CD8-positive, alpha-beta memory T cell (primary cell): Measurements from ENCODE around the gene QSOX2. TPM values are rescaled to one million over a fixed set of nuclear protein-coding genes. Genes with fewer than 3 reads are reported as not detected.
A peak's percentile ranks its signal among the peaks of the same experiment; 100 is the strongest.
"Not testable (repeated sequence)": the region's sequence is repeated elsewhere in the genome, so short reads cannot be mapped to it uniquely, and the experiment has no call there.

Experiments
- CTCF ChIA-PET: fragments of 350-600 bp; sonication (Branson Sonifier 250); formaldehyde crosslinking; loops from one replicate; lab custom pipeline; 2021; ENCODE audit warnings: antibody characterized with exemption; lab: Charles Lee
- POLR2A ChIA-PET: fragments of 350-600 bp; sonication (Branson Sonifier 250); formaldehyde crosslinking; loops from one replicate; lab custom pipeline; 2021; ENCODE audit warnings: antibody characterized with exemption; lab: Charles Lee
- DNase-seq, 5 donors: peaks; one replicate each; pipeline versions ENCODE4 v3.0.0 to v3.0.0-alpha.2; 2020 to 2022; ENCODE audit warnings: mixed read lengths in 1 of 5
- H3K27ac ChIP-seq: one replicate; pipeline ENCODE4 v1.7.0; 2013; ENCODE audit warnings: low read depth, mild to moderate bottlenecking, low read length, moderate library complexity
- H3K27me3 ChIP-seq: 2 replicates; pipeline ENCODE4 v1.7.0; 2013; ENCODE audit warnings: low read length, mild to moderate bottlenecking; ENCODE audit not compliant: insufficient read depth, poor library complexity, severe bottlenecking
- H3K36me3 ChIP-seq: 2 replicates; pipeline ENCODE4 v1.7.0; 2013; ENCODE audit warnings: mild to moderate bottlenecking, low read length, moderate library complexity; ENCODE audit not compliant: insufficient read depth
- H3K4me1 ChIP-seq: 2 replicates; pipeline ENCODE4 v1.7.0; 2013; ENCODE audit warnings: mild to moderate bottlenecking, low read length, moderate library complexity; ENCODE audit not compliant: insufficient read depth
- H3K4me3 ChIP-seq: 2 replicates; pipeline ENCODE4 v1.7.0; 2013; ENCODE audit warnings: mild to moderate bottlenecking, low read length
- H3K9me3 ChIP-seq: 2 replicates; pipeline ENCODE4 v1.7.0; 2013; ENCODE audit warnings: mild to moderate bottlenecking, low read length
- H3K27ac Mint-ChIP-seq, 8 donors: one replicate each; pipeline ENCODE4 v1.8.0; 2020 to 2021; ENCODE audit warnings: mixed read lengths in 8 of 8, mild to moderate bottlenecking in 6 of 8, inconsistent platforms in 3 of 8, moderate library complexity in 3 of 8
- H3K27me3 Mint-ChIP-seq, 2 donors: one replicate each; pipeline ENCODE4 v1.8.0; 2020 to 2021; ENCODE audit warnings: mixed read lengths in 2 of 2, mild to moderate bottlenecking in 1 of 2, moderate library complexity in 1 of 2
- H3K36me3 Mint-ChIP-seq, 3 donors: one replicate each; pipeline ENCODE4 v1.8.0; 2020 to 2021; ENCODE audit warnings: mixed read lengths in 3 of 3, inconsistent platforms in 1 of 3, mild to moderate bottlenecking in 1 of 3
- H3K4me1 Mint-ChIP-seq, 3 donors: one replicate each; pipeline ENCODE4 v1.8.0; 2020 to 2021; ENCODE audit warnings: mixed read lengths in 3 of 3, inconsistent platforms in 1 of 3, mild to moderate bottlenecking in 1 of 3
- H3K4me3 Mint-ChIP-seq, 7 donors: one replicate each; pipeline ENCODE4 v1.8.0; 2020 to 2021; ENCODE audit warnings: mixed read lengths in 7 of 7, mild to moderate bottlenecking in 6 of 7, moderate library complexity in 4 of 7, inconsistent platforms in 2 of 7
- H3K9me3 Mint-ChIP-seq, 5 donors: one replicate each; pipeline ENCODE4 v1.8.0; 2020 to 2022; ENCODE audit warnings: mixed read lengths in 5 of 5, mild to moderate bottlenecking in 3 of 5, moderate library complexity in 2 of 5, inconsistent platforms in 1 of 5
- polyA plus RNA-seq: library from polyadenylated mRNA; unstranded; fragments of 300-500 nt; fragmentation: Illumina TruSeq; gene quantifications from one replicate; pipeline ENCODE4 v1.2.3, GENCODE V29; 2021
- total RNA-seq, 2 experiments: library from RNA; stranded (reverse); gene quantifications; one replicate each; pipeline ENCODE4 v1.2.3, GENCODE V29; 2021

Gene QSOX2
- total and polyA plus RNA-seq, 3 experiments from 2014 or later: 0.66 to 15.3 (median 14.6) TPM

GRCh38 chr9:136270173-136270705, 24.6 kb upstream of the QSOX2 start:
- CTCF ChIA-PET: no interaction called here

GRCh38 chr9:136268735-136269134, 23.1 kb upstream of the QSOX2 start:
- Mint-ChIP-seq H3K4me1 (peaks cover 0 to 16% (median 4%) of the 10 kb centered on the region in 3 donors), H3K9me3 (no peaks in the 10 kb centered on the region), H3K36me3 (no peaks in the 10 kb centered on the region), H3K27ac (peak overlapping the region in 1 of 8 donors; percentile 45), H3K27me3 (peaks cover 0 to 8% of the 10 kb centered on the region in 2 donors), H3K4me3 (peak overlapping the region in 2 of 7 donors; percentile 29 to 74)
- Histone ChIP-seq H3K27me3 (no peaks in the 10 kb centered on the region), H3K4me1 (peaks cover 7% of the 10 kb centered on the region), H3K4me3 (no peak overlapping the region), H3K27ac (no peak overlapping the region), H3K9me3 (no peaks in the 10 kb centered on the region), H3K36me3 (no peaks in the 10 kb centered on the region)
- ChIA-PET POLR2A (no interaction called here), CTCF (no interaction called here)
- DNase-seq: no peak

More at GRCh38 chr9:136270173-136270705, 24.6 kb upstream of the QSOX2 start:
- peaks cover 0 to 16% (median 4%) of the 10 kb centered on the region in 3 donors for H3K4me1 Mint-ChIP-seq
- Histone ChIP-seq H3K27ac (no peak overlapping the region), H3K36me3 (no peaks in the 10 kb centered on the region), H3K4me3 (no peak overlapping the region), H3K4me1 (peaks cover 7% of the 10 kb centered on the region), H3K9me3 (no peaks in the 10 kb centered on the region), H3K27me3 (no peaks in the 10 kb centered on the region)
- POLR2A ChIA-PET: no interaction called here
- H3K9me3 Mint-ChIP-seq: no peaks in the 10 kb centered on the region
- no peak overlapping the region for H3K27ac Mint-ChIP-seq
- peak overlapping the region in 1 of 7 donors; percentile 24 for H3K4me3 Mint-ChIP-seq
- H3K36me3 Mint-ChIP-seq: no peaks in the 10 kb centered on the region
- peaks cover 2 to 9% of the 10 kb centered on the region in 2 donors for H3K27me3 Mint-ChIP-seq
- DNase-seq: no peak

- Mint-ChIP-seq H3K27me3 (peaks cover 0 to 4% of the 10 kb centered on the region in 2 donors), H3K4me1 (peaks cover 0 to 16% (median 4%) of the 10 kb centered on the region in 3 donors), H3K36me3 (no peaks in the 10 kb centered on the region), H3K27ac (peak overlapping the region in 2 of 8 donors; percentile 17 to 50), H3K9me3 (no peaks in the 10 kb centered on the region), H3K4me3 (peak overlapping the region in 6 of 7 donors; percentile 58 to 86 (median 78))
- CTCF ChIA-PET: no interaction called here
- POLR2A ChIA-PET: interaction anchor here (1.5 kb wide), 1 partner anchor 95 kb away, joined by 5 read pairs; the partner anchor contains the start of gene DNLZ
- Histone ChIP-seq H3K4me3 (no peak overlapping the region), H3K4me1 (peaks cover 7% of the 10 kb centered on the region), H3K36me3 (no peaks in the 10 kb centered on the region), H3K27ac (no peak overlapping the region), H3K27me3 (no peaks in the 10 kb centered on the region), H3K9me3 (no peaks in the 10 kb centered on the region)
- no peak for DNase-seq
These were observed 22.7 kb upstream of the QSOX2 start for GRCh38 chr9:136268318-136268717.

GRCh38 chr9:136267261-136268111, 21.9 kb upstream of the QSOX2 start:
- no peaks in the 10 kb centered on the region for H3K9me3 Mint-ChIP-seq

GRCh38 chr9:136266641-136267040, 21.0 kb upstream of the QSOX2 start:
- peak overlapping the region; percentile 54 for H3K4me3 ChIP-seq
- not testable (repeated sequence) for H3K36me3 ChIP-seq

More at GRCh38 chr9:136267261-136268111, 21.9 kb upstream of the QSOX2 start:
- H3K36me3 ChIP-seq: no peaks in the 10 kb centered on the region
- no peaks in the 10 kb centered on the region for H3K27me3 ChIP-seq
- no peaks in the 10 kb centered on the region for H3K9me3 ChIP-seq
- H3K4me3 ChIP-seq: peak overlapping the region; percentile 60
- peaks cover 7% of the 10 kb centered on the region for H3K4me1 ChIP-seq
- Mint-ChIP-seq H3K27ac (peak overlapping the region; percentile 60 to 95 (median 80)), H3K36me3 (no peaks in the 10 kb centered on the region), H3K4me3 (peak overlapping the region; percentile 49 to 89 (median 80)), H3K4me1 (peaks cover 0 to 16% (median 4%) of the 10 kb centered on the region in 3 donors), H3K27me3 (no peaks in the 10 kb centered on the region)
- ChIA-PET POLR2A (interaction anchor here (1.5 kb wide), 1 partner anchor 96 kb away, joined by 5 read pairs; the partner anchor contains the start of gene DNLZ), CTCF (interaction anchor here (0.7 to 1.9 kb wide), 3 partner anchors 19 to 178 kb away, joined by 3 to 6 read pairs (median 3); no protein-coding TSS in a partner anchor)
- H3K27ac ChIP-seq: no peak overlapping the region
- DNase-seq: peak; percentile 77 to 90 (median 78)

GRCh38 chr9:136265561-136266355, 20.1 kb upstream of the QSOX2 start:
- Histone ChIP-seq H3K36me3 (no peaks in the 10 kb centered on the region), H3K4me3 (no peak overlapping the region), H3K4me1 (peaks cover 7% of the 10 kb centered on the region), H3K9me3 (no peaks in the 10 kb centered on the region), H3K27ac (no peak overlapping the region), H3K27me3 (no peaks in the 10 kb centered on the region)
- ChIA-PET POLR2A (no interaction called here), CTCF (interaction anchor here (1.9 kb wide), 1 partner anchor 17 kb away, joined by 6 read pairs; no protein-coding TSS in a partner anchor)
- H3K4me1 Mint-ChIP-seq: peaks cover 0 to 16% (median 4%) of the 10 kb centered on the region in 3 donors
- DNase-seq: no peak
- no peak overlapping the region for H3K4me3 Mint-ChIP-seq
- H3K36me3 Mint-ChIP-seq: no peaks in the 10 kb centered on the region
- H3K9me3 Mint-ChIP-seq: no peaks in the 10 kb centered on the region
- H3K27me3 Mint-ChIP-seq: no peaks in the 10 kb centered on the region
- no peak overlapping the region for H3K27ac Mint-ChIP-seq

More at GRCh38 chr9:136266641-136267040, 21.0 kb upstream of the QSOX2 start:
- H3K27me3 ChIP-seq, H3K36me3 Mint-ChIP-seq, H3K9me3 Mint-ChIP-seq, H3K27ac ChIP-seq, DNase-seq, H3K4me1 ChIP-seq, H3K9me3 ChIP-seq, H3K27me3 Mint-ChIP-seq: not testable (repeated sequence)
- Mint-ChIP-seq H3K27ac (peak overlapping the region in 7 of 8 donors; percentile 60 to 87 (median 81)), H3K4me1 (peaks cover 0 to 16% (median 4%) of the 10 kb centered on the region in 3 donors), H3K4me3 (peak overlapping the region; percentile 49 to 89 (median 80))
- ChIA-PET POLR2A (interaction anchor here (1.5 kb wide), 1 partner anchor 96 kb away, joined by 5 read pairs; the partner anchor contains the start of gene DNLZ), CTCF (interaction anchor here (0.7 to 1.9 kb wide), 3 partner anchors 18 to 177 kb away, joined by 3 to 6 read pairs (median 3); no protein-coding TSS in a partner anchor)

- Mint-ChIP-seq H3K36me3 (no peaks in the 10 kb centered on the region), H3K27ac (peak overlapping the region in 1 of 8 donors; percentile 75), H3K27me3 (no peaks in the 10 kb centered on the region), H3K4me1 (peaks cover 0 to 16% (median 4%) of the 10 kb centered on the region in 3 donors), H3K9me3 (no peaks in the 10 kb centered on the region), H3K4me3 (no peak overlapping the region)
- Histone ChIP-seq H3K27me3 (no peaks in the 10 kb centered on the region), H3K4me3 (no peak overlapping the region), H3K9me3 (no peaks in the 10 kb centered on the region), H3K27ac (no peak overlapping the region), H3K36me3 (no peaks in the 10 kb centered on the region), H3K4me1 (peaks cover 7% of the 10 kb centered on the region)
- POLR2A ChIA-PET: no interaction called here
- DNase-seq: no peak
- CTCF ChIA-PET: no interaction called here
These were observed 19.1 kb upstream of the QSOX2 start for GRCh38 chr9:136264441-136265405.
